GM04503 (cell line): ENCODE measurements around the gene GORASP1.
A peak's percentile ranks its signal among the peaks of the same experiment; 100 is the strongest.
"Not testable (repeated sequence)": the region's sequence is repeated elsewhere in the genome, so short reads cannot be mapped to it uniquely, and the experiment has no call there.

ENCODE experiments used
- DNase-seq: peaks from one replicate; pipeline ENCODE4 v3.0.0-alpha.2; 2012; ENCODE audit warnings: low read depth

Gene GORASP1

GRCh38 chr3:39065197-39065596, 42.2 kb downstream of the GORASP1 start:
- DNase-seq = no peak

- DNase-seq = peak; percentile 52
Observed at GRCh38 chr3:39064646-39065045, 42.8 kb downstream of the GORASP1 start.

GRCh38 chr3:39063143-39063542, 44.3 kb downstream of the GORASP1 start:
- no peak for DNase-seq

- DNase-seq = no peak
Observed at GRCh38 chr3:39062180-39062579, 45.2 kb downstream of the GORASP1 start.

- not testable (repeated sequence) for DNase-seq
Observed at GRCh38 chr3:39061228-39061627, 46.2 kb downstream of the GORASP1 start.

- DNase-seq = no peak
Observed at GRCh38 chr3:39056151-39056550, 51.3 kb downstream of the GORASP1 start.

- no peak for DNase-seq
Observed at GRCh38 chr3:39053696-39054095, 53.7 kb downstream of the GORASP1 start.

- DNase-seq = no peak
Observed at GRCh38 chr3:39052583-39052982, 54.8 kb downstream of the GORASP1 start.

GRCh38 chr3:39051649-39052561, 55.5 kb downstream of the GORASP1 start, which contains the start of the genes SCN11A and WDR48:
Gene SCN11A, minus strand, starts transcription at chr3:39051944. Its CDS starts 101,582 bp downstream, at chr3:38950362.
Gene WDR48, plus strand, starts transcription at chr3:39052016. Its CDS starts 10 bp downstream, at chr3:39052026.
- peak; percentile 65 for DNase-seq

- no peak for DNase-seq
Observed at GRCh38 chr3:39050029-39050428, 57.4 kb downstream of the GORASP1 start.
